Measurements from ENCODE around the gene PLXNA4. TPM values are rescaled to one million over a fixed set of nuclear protein-coding genes. Genes with fewer than 3 reads are reported as not detected.

PLXNA4 gene
- total RNA-seq, 1 experiment from 2014 or later, result not detected

- DNase-seq (ENCODE audit: low spot score), result no peak
These were observed 484.6 kb downstream of the PLXNA4 start for GRCh38 chr7:132091706-132092105.

GRCh38 chr7:132090444-132090843, 485.8 kb downstream of the PLXNA4 start:
- no peak for DNase-seq (ENCODE audit: low spot score)

- no peak for DNase-seq (ENCODE audit: low spot score)
These were observed 486.9 kb downstream of the PLXNA4 start for GRCh38 chr7:132089356-132089755.

GRCh38 chr7:132087421-132087820, 488.8 kb downstream of the PLXNA4 start:
- DNase-seq (ENCODE audit: low spot score), result no peak

GRCh38 chr7:132084776-132085388, 491.4 kb downstream of the PLXNA4 start:
- DNase-seq (ENCODE audit: low spot score), result peak; percentile 9

- DNase-seq (ENCODE audit: low spot score), result no peak
These were observed 492.6 kb downstream of the PLXNA4 start for GRCh38 chr7:132083537-132084123.

GRCh38 chr7:132083126-132083525, 493.1 kb downstream of the PLXNA4 start:
- DNase-seq (ENCODE audit: low spot score), result no peak

GRCh38 chr7:132082394-132082793, 493.9 kb downstream of the PLXNA4 start:
- DNase-seq (ENCODE audit: low spot score), result no peak

- no peak for DNase-seq (ENCODE audit: low spot score)
These were observed 494.6 kb downstream of the PLXNA4 start for GRCh38 chr7:132081686-132082085.

- DNase-seq (ENCODE audit: low spot score), result no peak
These were observed 495.2 kb downstream of the PLXNA4 start for GRCh38 chr7:132080967-132081668.

- DNase-seq (ENCODE audit: low spot score), result no peak
These were observed 495.8 kb downstream of the PLXNA4 start for GRCh38 chr7:132080467-132080866.

- DNase-seq (ENCODE audit: low spot score), result no peak
These were observed 497.2 kb downstream of the PLXNA4 start for GRCh38 chr7:132078891-132079735.

- no peak for DNase-seq (ENCODE audit: low spot score)
These were observed 498.1 kb downstream of the PLXNA4 start for GRCh38 chr7:132077971-132078685.

GRCh38 chr7:132076301-132077035, 499.8 kb downstream of the PLXNA4 start:
- DNase-seq (ENCODE audit: low spot score), result no peak

GRCh38 chr7:132075515-132075914, 500.8 kb downstream of the PLXNA4 start:
- DNase-seq (ENCODE audit: low spot score), result no peak

- DNase-seq (ENCODE audit: low spot score), result no peak
These were observed 502.2 kb downstream of the PLXNA4 start for GRCh38 chr7:132073920-132074589.
